Upper lobe of left lung (tissue), 4 donors: ENCODE measurements around the gene ANGPT4.

Source experiments
- EP300 ChIP-seq, 4 donors: sonication (generic); formaldehyde crosslinking; IDR thresholded peaks; one replicate each; pipeline ENCODE4 v1.5.1; 2017; ENCODE audit warnings: antibody characterized with exemption in 4 of 4, control low read depth in 2 of 4
- POLR2A ChIP-seq, 4 donors: fragments of 450-650 bp; IDR thresholded peaks; one replicate each; pipeline ENCODE4 v1.5.1; 2016 to 2017; ENCODE audit warnings: antibody characterized with exemption in 4 of 4, mild to moderate bottlenecking in 2 of 4
- POLR2AphosphoS5 ChIP-seq, 2 donors: sonication (generic); formaldehyde crosslinking; IDR thresholded peaks; one replicate each; pipeline ENCODE4 v1.5.1; 2017; ENCODE audit warnings: antibody characterized with exemption in 2 of 2
- TF ChIP-seq, protein P1 (sequence below), 6 experiments: fragments of 450-650 bp in 4 of 6; fragments of 200-600 bp in 2 of 6; sonication (generic) in 2 of 6; IDR thresholded peaks; one replicate each; pipeline ENCODE4 v1.5.1; 2016 to 2019; ENCODE audit warnings: antibody characterized with exemption in 6 of 6

DNA sequence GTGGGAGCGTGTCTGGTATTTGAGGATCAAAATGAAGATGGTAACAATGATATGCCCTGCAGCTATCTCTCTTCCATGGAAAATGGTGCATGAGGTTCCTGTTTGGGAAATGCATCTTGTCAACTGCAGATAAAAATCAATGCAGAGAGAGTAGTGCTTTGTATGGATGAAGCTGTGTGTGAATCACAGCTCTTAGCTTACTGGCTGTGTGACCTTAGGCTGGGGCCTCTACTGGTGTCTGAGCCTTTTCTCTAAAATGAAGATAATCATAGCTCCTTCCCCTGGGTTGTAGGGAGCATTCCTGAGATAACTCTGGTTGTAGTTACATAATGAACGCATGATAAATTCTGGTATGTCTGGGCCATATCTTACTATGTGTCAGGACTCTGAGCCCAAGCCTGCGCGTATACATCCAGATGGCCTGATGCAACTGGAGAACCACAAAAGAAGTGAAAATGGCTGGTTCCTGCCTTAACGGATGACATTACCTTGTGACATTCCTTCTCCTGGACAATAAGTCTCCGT is 19.6 kb downstream of the ANGPT4 start:
- TF ChIP-seq, protein P1, sequence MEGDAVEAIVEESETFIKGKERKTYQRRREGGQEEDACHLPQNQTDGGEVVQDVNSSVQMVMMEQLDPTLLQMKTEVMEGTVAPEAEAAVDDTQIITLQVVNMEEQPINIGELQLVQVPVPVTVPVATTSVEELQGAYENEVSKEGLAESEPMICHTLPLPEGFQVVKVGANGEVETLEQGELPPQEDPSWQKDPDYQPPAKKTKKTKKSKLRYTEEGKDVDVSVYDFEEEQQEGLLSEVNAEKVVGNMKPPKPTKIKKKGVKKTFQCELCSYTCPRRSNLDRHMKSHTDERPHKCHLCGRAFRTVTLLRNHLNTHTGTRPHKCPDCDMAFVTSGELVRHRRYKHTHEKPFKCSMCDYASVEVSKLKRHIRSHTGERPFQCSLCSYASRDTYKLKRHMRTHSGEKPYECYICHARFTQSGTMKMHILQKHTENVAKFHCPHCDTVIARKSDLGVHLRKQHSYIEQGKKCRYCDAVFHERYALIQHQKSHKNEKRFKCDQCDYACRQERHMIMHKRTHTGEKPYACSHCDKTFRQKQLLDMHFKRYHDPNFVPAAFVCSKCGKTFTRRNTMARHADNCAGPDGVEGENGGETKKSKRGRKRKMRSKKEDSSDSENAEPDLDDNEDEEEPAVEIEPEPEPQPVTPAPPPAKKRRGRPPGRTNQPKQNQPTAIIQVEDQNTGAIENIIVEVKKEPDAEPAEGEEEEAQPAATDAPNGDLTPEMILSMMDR (IDR thresholded peaks at IDR 0.05) = no peak
- no peak for TF ChIP-seq POLR2AphosphoS5 (IDR thresholded peaks at IDR 0.05)
- TF ChIP-seq POLR2A (IDR thresholded peaks at IDR 0.05) = no peak
- no peak for TF ChIP-seq EP300 (IDR thresholded peaks at IDR 0.05)
